Endothelial cell of umbilical vein (primary cell): ENCODE data around the gene MFAP4. TPM values are rescaled to one million over a fixed set of nuclear protein-coding genes. Genes with fewer than 3 reads are reported as not detected.
A peak's percentile ranks its signal among the peaks of the same experiment; 100 is the strongest.

Source experiments
- BruUV-seq: library from RNA; stranded (reverse); fragments of 400-500 nt; replicated peaks from 2 replicates; lab custom pipeline; 2021; lab: Mats Ljungman, UMichigan
- CTCF ChIA-PET: fragments of 300-600, 350-600 bp; sonication (Branson Sonifier 250); formaldehyde crosslinking; loops from one replicate; lab custom pipeline; 2021; ENCODE audit warnings: antibody characterized with exemption, inconsistent platforms; lab: Charles Lee
- POLR2A ChIA-PET: fragments of 300-600, 350-600 bp; sonication (Branson Sonifier 250); formaldehyde crosslinking; loops from one replicate; lab custom pipeline; 2021; ENCODE audit warnings: antibody characterized with exemption, inconsistent platforms; lab: Charles Lee
- DNase-seq: peaks from one replicate; pipeline ENCODE4 v3.0.0-alpha.2; 2011; ENCODE audit warnings: low read depth, low spot score
- FAIRE-seq: peaks from 2 replicates; lab custom pipeline; 2011; peaks lifted over from hg19 to GRCh38; lab: Jason Lieb, UNC
- H2AFZ ChIP-seq: 2 replicates; pipeline ENCODE4 v1.6.0; 2012; ENCODE audit warnings: low read depth, low read length, control low read depth, inconsistent platforms
- H3K27ac ChIP-seq: 2 replicates; pipeline ENCODE4 v1.5.1; 2011; ENCODE audit warnings: low read depth, mild to moderate bottlenecking, control low read depth, low read length, moderate library complexity; ENCODE audit not compliant: insufficient read depth
- H3K27me3 ChIP-seq, 2 experiments: 2 replicates each; pipeline versions ENCODE4 v1.6.0 to v1.6.1; 2011; ENCODE audit warnings: low read length in 2 of 2, mixed read lengths in 1 of 2; ENCODE audit not compliant: control insufficient read depth in 2 of 2, insufficient read depth in 2 of 2
- H3K36me3 ChIP-seq, 2 experiments: 2 replicates in 1 of 2; 3 replicates in 1 of 2; pipeline ENCODE4 v1.5.1; 2011; ENCODE audit warnings: low read length in 2 of 2, mild to moderate bottlenecking in 1 of 2, moderate library complexity in 1 of 2; ENCODE audit not compliant: control insufficient read depth in 2 of 2, insufficient read depth in 2 of 2; ENCODE audit errors: extremely low read depth in 1 of 2
- H3K4me1 ChIP-seq: 3 replicates; pipeline ENCODE4 v1.5.1; 2011; ENCODE audit warnings: mild to moderate bottlenecking, low read length; ENCODE audit not compliant: control insufficient read depth, insufficient read depth; ENCODE audit errors: extremely low read depth
- H3K4me2 ChIP-seq: 2 replicates; pipeline ENCODE4 v1.6.1; 2011; ENCODE audit warnings: low read length, control low read depth, mixed read lengths; ENCODE audit not compliant: insufficient read depth
- H3K4me3 ChIP-seq, 3 experiments: fragments of 200-600 bp in 1 of 3; sonication (generic), shearing (Covaris generic) in 1 of 3; replicated peaks in 1 of 3; 2 replicates each; pipeline ENCODE4 v1.5.1; 2011 to 2016; ENCODE audit warnings: control low read depth in 3 of 3, low read length in 3 of 3, mild to moderate bottlenecking in 2 of 3, inconsistent platforms in 1 of 3, low read depth in 1 of 3, moderate library complexity in 1 of 3; ENCODE audit not compliant: insufficient read depth in 1 of 3
- H3K79me2 ChIP-seq: 2 replicates; pipeline ENCODE4 v1.6.0; 2012; ENCODE audit warnings: low read length, inconsistent platforms; ENCODE audit not compliant: control insufficient read depth, insufficient read depth
- H3K9ac ChIP-seq: replicated peaks from 2 replicates; pipeline ENCODE3; 2011; ENCODE audit warnings: low read length, control low read depth; ENCODE audit not compliant: insufficient read depth; ENCODE audit errors: extremely low read depth
- H3K9me1 ChIP-seq: replicated peaks from 3 replicates; pipeline ENCODE4 v1.6.0; 2011; ENCODE audit warnings: mild to moderate bottlenecking, low read length; ENCODE audit not compliant: control insufficient read depth, insufficient read depth; ENCODE audit errors: extremely low read depth
- H3K9me3 ChIP-seq: replicated peaks from 2 replicates; pipeline ENCODE4 v1.5.1; 2012; ENCODE audit warnings: low read length, inconsistent platforms; ENCODE audit not compliant: control insufficient read depth, insufficient read depth
- H4K20me1 ChIP-seq: replicated peaks from 2 replicates; pipeline ENCODE3; 2011; ENCODE audit warnings: mild to moderate bottlenecking, low read length; ENCODE audit not compliant: control insufficient read depth, insufficient read depth; ENCODE audit errors: extremely low read depth
- CTCF ChIP-seq, 2 donors: IDR thresholded peaks; 1 replicate in 1 of 2; 2 replicates in 1 of 2; pipeline ENCODE4 v1.5.1; 2011; ENCODE audit warnings: low read length in 2 of 2, mild to moderate bottlenecking in 2 of 2, moderate library complexity in 2 of 2, control low read depth in 1 of 2, inconsistent platforms in 1 of 2, low read depth in 1 of 2; ENCODE audit not compliant: insufficient read depth in 1 of 2; ENCODE audit errors: extremely low read depth in 1 of 2
- EZH2 ChIP-seq: IDR thresholded peaks from 2 replicates; pipeline ENCODE4 v1.6.1; 2012; ENCODE audit warnings: borderline replicate concordance, low read depth, mild to moderate bottlenecking, moderate library complexity, low read length, inconsistent platforms; ENCODE audit not compliant: severe bottlenecking
- FOS ChIP-seq: IDR thresholded peaks from 2 replicates; pipeline ENCODE4 v1.6.1; 2011; ENCODE audit warnings: mild to moderate bottlenecking, low read length, moderate library complexity, borderline replicate concordance; ENCODE audit not compliant: insufficient read depth
- GATA2 ChIP-seq: IDR thresholded peaks from 2 replicates; pipeline ENCODE4 v1.7.0; 2011; ENCODE audit warnings: low read depth, mild to moderate bottlenecking, moderate library complexity, mixed read lengths, low read length; ENCODE audit not compliant: insufficient read length, insufficient read depth
- JUN ChIP-seq: IDR thresholded peaks from 2 replicates; pipeline ENCODE4 v1.6.1; 2011; ENCODE audit warnings: borderline replicate concordance, low read depth; ENCODE audit not compliant: insufficient read length, insufficient read depth
- MAX ChIP-seq: IDR thresholded peaks from 2 replicates; pipeline ENCODE4 v1.6.1; 2011; ENCODE audit not compliant: insufficient read depth, insufficient read length
- MYC ChIP-seq: IDR thresholded peaks from one replicate; pipeline ENCODE4 v1.6.1; 2011; ENCODE audit warnings: mild to moderate bottlenecking, low read depth, low read length
- POLR2A ChIP-seq: IDR thresholded peaks from 2 replicates; pipeline ENCODE4 v1.6.1; 2012; ENCODE audit warnings: low read depth, mild to moderate bottlenecking, control low read depth, low read length
- POLR2AphosphoS5 ChIP-seq: IDR thresholded peaks from 2 replicates; pipeline ENCODE4 v1.6.1; 2012; ENCODE audit warnings: low read depth, mild to moderate bottlenecking, control low read depth, low read length, moderate library complexity; ENCODE audit not compliant: insufficient read depth
- dilution Hi-C: fragments of 300-500 bp; cut with MboI; formaldehyde crosslinking; loops from one replicate; pipeline ENCODE4 v1.15.0; 2019; ENCODE audit warnings: low sequenced_read_pairs; ENCODE audit not compliant: extremely low pct_ligation_motif_present
- intact Hi-C: fragments of 100-400 bp; cut with micrococcal nuclease; formaldehyde crosslinking; loops from one replicate; pipeline ENCODE4 v1.10.0; 2022
- polyA plus RNA-seq, 4 experiments: library from polyadenylated mRNA; depleted of rRNA in 3 of 4; stranded (reverse) in 3 of 4; unstranded in 1 of 4; fragments of >200 nt; gene quantifications; 2 replicates each; pipeline versions ENCODE4 v1.2.1 to v1.2.3, GENCODE V29; 2011 to 2012; ENCODE audit warnings: missing spikeins in 1 of 4
- total RNA-seq: library from RNA; stranded (reverse); gene quantifications from 2 replicates; pipeline ENCODE4 v1.2.3, GENCODE V29; 2021

MFAP4 gene
- total and polyA plus RNA-seq, 2 donors (not counting 3 experiments of a cell fraction or from before 2014, with no cell fraction given) = not detected

GRCh38 chr17:19408346-19408710 is 21.3 kb upstream of the MFAP4 start:
- CTCF ChIA-PET = interaction anchor here (1.1 to 1.6 kb wide), 2 partner anchors 39 to 46 kb away, joined by 3 to 4 read pairs; no protein-coding TSS in a partner anchor
- Histone ChIP-seq H3K79me2 (no peaks in the 10 kb centered on the region), H4K20me1 (no peaks in the 10 kb centered on the region), H3K36me3 (no peaks in the 10 kb centered on the region), H3K9ac (no peak overlapping the region), H3K9me1 (no peaks in the 10 kb centered on the region), H3K4me2 (no peak overlapping the region), H3K4me3 (no peak overlapping the region), H3K4me1 (no peaks in the 10 kb centered on the region), H2AFZ (no peak overlapping the region), H3K27me3 (peaks cover 4 to 7% of the 10 kb centered on the region in 2 experiments), H3K27ac (no peak overlapping the region), H3K9me3 (no peaks in the 10 kb centered on the region)
- DNase-seq (no peak), FAIRE-seq (peak; percentile 61)
- dilution Hi-C loops = no loop called here
- TF ChIP-seq CTCF (IDR thresholded peaks at IDR 0.05; ENCODE audit: extremely low read depth in 1 of 2, insufficient read depth in 1 of 2, low read depth in 1 of 2, low read length in 2 of 2) = no peak
- TF ChIP-seq POLR2A = no peak
- no peak for TF ChIP-seq MYC
- no peak for TF ChIP-seq EZH2
- no peak for TF ChIP-seq JUN
- TF ChIP-seq FOS = no peak
- no peak for TF ChIP-seq POLR2AphosphoS5
- no peak for TF ChIP-seq GATA2
- TF ChIP-seq MAX = no peak
- intact Hi-C loops = no loop called here
- POLR2A ChIA-PET = no interaction called here
- BruUV-seq = no TSS peak
